Glomerular endothelial cell (primary cell): ENCODE measurements around the gene PDE6D. TPM values are rescaled to one million over a fixed set of nuclear protein-coding genes. Genes with fewer than 3 reads are reported as not detected.

Source experiments
- DNase-seq: peaks from one replicate; pipeline ENCODE4 v3.0.0-alpha.2; 2011; ENCODE audit warnings: low read depth, low spot score; ENCODE audit errors: extremely low read depth
- total RNA-seq: library from RNA; depleted of rRNA; stranded (reverse); fragments of >200 nt; gene quantifications from 2 replicates; pipeline ENCODE4 v1.2.3, GENCODE V29; 2015

Gene PDE6D
- total RNA-seq, 1 donor from 2014 or later, result 29.5 TPM

- no peak for DNase-seq
Observed at GRCh38 chr2:231708773-231709635, 72.1 kb downstream of the PDE6D start.

GRCh38 chr2:231707927-231708772 is 72.9 kb downstream of the PDE6D start, which contains the start of gene PTMA:
Gene PTMA, plus strand, starts transcription at chr2:231708525. Its CDS starts 182 bp downstream, at chr2:231708707.
- DNase-seq, result peak; percentile 87

- DNase-seq, result no peak
Observed at GRCh38 chr2:231707625-231707926, 73.5 kb downstream of the PDE6D start.

GRCh38 chr2:231706731-231707624 is 74.1 kb downstream of the PDE6D start:
- DNase-seq, result peak; percentile 95

- no peak for DNase-seq
Observed at GRCh38 chr2:231704017-231704416, 77.1 kb downstream of the PDE6D start.

GRCh38 chr2:231701456-231702373 is 79.4 kb downstream of the PDE6D start:
- no peak for DNase-seq

GRCh38 chr2:231699006-231699405 is 82.1 kb downstream of the PDE6D start:
- DNase-seq, result no peak

GRCh38 chr2:231696004-231696367 is 85.1 kb downstream of the PDE6D start:
- DNase-seq, result no peak

GRCh38 chr2:231693956-231694355 is 87.1 kb downstream of the PDE6D start:
- no peak for DNase-seq

- no peak for DNase-seq
Observed at GRCh38 chr2:231692847-231693246, 88.2 kb downstream of the PDE6D start.

GRCh38 chr2:231691251-231691772 is 89.8 kb downstream of the PDE6D start:
- DNase-seq, result no peak

- no peak for DNase-seq
Observed at GRCh38 chr2:231689124-231689893, 91.8 kb downstream of the PDE6D start.

GRCh38 chr2:231688719-231689118 is 92.4 kb downstream of the PDE6D start:
- DNase-seq, result no peak

GRCh38 chr2:231687961-231688360 is 93.1 kb downstream of the PDE6D start:
- DNase-seq, result no peak

GRCh38 chr2:231687133-231687852 is 93.8 kb downstream of the PDE6D start:
- no peak for DNase-seq

- no peak for DNase-seq
Observed at GRCh38 chr2:231686192-231687100, 94.6 kb downstream of the PDE6D start.
